Fibroblast of mammary gland (primary cell): ENCODE results near the gene ESPN.

Source experiments
- DNase-seq: peaks from one replicate; pipeline ENCODE4 v3.0.0-alpha.2; 2010; ENCODE audit warnings: low read depth
- H3K4me3 ChIP-seq: 2 replicates; pipeline ENCODE4 v1.5.1; 2011; ENCODE audit warnings: low read depth, mild to moderate bottlenecking, low read length, moderate library complexity; ENCODE audit not compliant: control insufficient read depth
- CTCF ChIP-seq: conservative IDR thresholded peaks from 2 replicates; pipeline ENCODE4 v1.5.1; 2011; ENCODE audit warnings: low read depth, low read length, inconsistent platforms; ENCODE audit not compliant: control insufficient read depth, insufficient read depth

ESPN gene

GRCh38 chr1:6466023-6466422 lies 41.4 kb downstream of the ESPN start, which contains the start of gene TNFRSF25:
TNFRSF25 (minus strand) TSS chr1:6466173; CDS start chr1:6466107, 66 bp downstream.
- DNase-seq, result no peak
- no peak for TF ChIP-seq CTCF
- H3K4me3 ChIP-seq, result no peak within 1 kb of the TSS

- TF ChIP-seq CTCF, result no peak
Observed at GRCh38 chr1:6466751-6467150, 42.2 kb downstream of the ESPN start.

GRCh38 chr1:6467224-6467623 lies 42.6 kb downstream of the ESPN start:
- no peak overlapping the region for H3K4me3 ChIP-seq
- no peak for DNase-seq
- no peak for TF ChIP-seq CTCF

More at GRCh38 chr1:6466751-6467150, 42.2 kb downstream of the ESPN start:
- no peak overlapping the region for H3K4me3 ChIP-seq
- no peak for DNase-seq

- TF ChIP-seq CTCF, result no peak
- DNase-seq, result no peak
- no peak overlapping the region for H3K4me3 ChIP-seq
Observed at GRCh38 chr1:6467744-6468688, 43.4 kb downstream of the ESPN start.

GRCh38 chr1:6468729-6469461 lies 44.3 kb downstream of the ESPN start:
- no peak for TF ChIP-seq CTCF
- DNase-seq, result no peak
- H3K4me3 ChIP-seq, result no peak overlapping the region

GRCh38 chr1:6470132-6471085 lies 45.8 kb downstream of the ESPN start:
- no peak for DNase-seq
- no peak overlapping the region for H3K4me3 ChIP-seq
- no peak for TF ChIP-seq CTCF
